ENCODE measurements around the gene LAMC1. TPM values are rescaled to one million over a fixed set of nuclear protein-coding genes. Genes with fewer than 3 reads are reported as not detected.

LAMC1 gene
- total RNA-seq, 2 donors from 2014 or later: 60.7 to 96.6 TPM

DNA sequence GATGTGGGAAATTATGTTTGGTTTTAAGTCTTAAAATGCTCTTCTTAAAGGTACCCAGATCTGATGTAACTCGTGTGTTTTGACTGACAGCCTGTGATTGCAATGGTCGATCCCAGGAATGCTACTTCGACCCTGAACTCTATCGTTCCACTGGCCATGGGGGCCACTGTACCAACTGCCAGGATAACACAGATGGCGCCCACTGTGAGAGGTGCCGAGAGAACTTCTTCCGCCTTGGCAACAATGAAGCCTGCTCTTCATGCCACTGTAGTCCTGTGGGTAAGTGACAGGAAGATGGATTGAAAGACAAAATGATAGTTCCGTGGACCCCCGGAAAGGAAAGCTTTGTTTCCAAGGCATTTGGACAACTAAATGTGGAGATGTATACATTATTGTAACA lies 91.2 kb downstream of the LAMC1 start:
- H3K4me3 ChIP-seq: no peak overlapping the region
- H3K27me3 ChIP-seq: no peaks in the 10 kb centered on the region
- no peaks in the 10 kb centered on the region for H3K9me3 ChIP-seq
- H3K36me3 ChIP-seq (replicated peaks in 1 of 2; ENCODE audit: insufficient read depth in 1 of 2, low read depth in 2 of 2): peaks cover 0 to 10% of the 10 kb centered on the region in 2 donors
- WGBS, 2 donors: 86 to 89% methylated on average over 9 of the region's 9 CpGs
- TF ChIP-seq POLR2A (IDR thresholded peaks at IDR 0.05): no peak
- TF ChIP-seq, protein P1, sequence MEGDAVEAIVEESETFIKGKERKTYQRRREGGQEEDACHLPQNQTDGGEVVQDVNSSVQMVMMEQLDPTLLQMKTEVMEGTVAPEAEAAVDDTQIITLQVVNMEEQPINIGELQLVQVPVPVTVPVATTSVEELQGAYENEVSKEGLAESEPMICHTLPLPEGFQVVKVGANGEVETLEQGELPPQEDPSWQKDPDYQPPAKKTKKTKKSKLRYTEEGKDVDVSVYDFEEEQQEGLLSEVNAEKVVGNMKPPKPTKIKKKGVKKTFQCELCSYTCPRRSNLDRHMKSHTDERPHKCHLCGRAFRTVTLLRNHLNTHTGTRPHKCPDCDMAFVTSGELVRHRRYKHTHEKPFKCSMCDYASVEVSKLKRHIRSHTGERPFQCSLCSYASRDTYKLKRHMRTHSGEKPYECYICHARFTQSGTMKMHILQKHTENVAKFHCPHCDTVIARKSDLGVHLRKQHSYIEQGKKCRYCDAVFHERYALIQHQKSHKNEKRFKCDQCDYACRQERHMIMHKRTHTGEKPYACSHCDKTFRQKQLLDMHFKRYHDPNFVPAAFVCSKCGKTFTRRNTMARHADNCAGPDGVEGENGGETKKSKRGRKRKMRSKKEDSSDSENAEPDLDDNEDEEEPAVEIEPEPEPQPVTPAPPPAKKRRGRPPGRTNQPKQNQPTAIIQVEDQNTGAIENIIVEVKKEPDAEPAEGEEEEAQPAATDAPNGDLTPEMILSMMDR (IDR thresholded peaks at IDR 0.05): no peak
- H3K4me1 ChIP-seq: no peaks in the 10 kb centered on the region
- DNase-seq (no peak), ATAC-seq (no peak)
- H3K27ac ChIP-seq: no peak overlapping the region
- intact Hi-C loops (cut with DNase I): no loop called here

DNA sequence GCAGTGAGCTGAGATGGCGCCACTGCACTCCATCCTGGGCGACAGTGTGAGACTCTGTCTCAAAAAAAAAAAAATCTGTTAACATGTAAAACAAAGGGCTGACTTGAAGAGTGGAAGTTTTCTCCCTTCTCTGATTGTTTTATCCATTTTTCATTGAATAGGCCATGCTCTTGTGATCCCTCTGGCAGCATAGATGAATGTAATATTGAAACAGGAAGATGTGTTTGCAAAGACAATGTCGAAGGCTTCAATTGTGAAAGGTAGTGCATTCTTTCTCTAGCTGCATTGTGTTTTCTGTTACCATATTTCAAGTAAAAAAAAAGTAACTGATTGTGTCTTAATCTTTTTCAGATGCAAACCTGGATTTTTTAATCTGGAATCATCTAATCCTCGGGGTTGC lies 93.2 kb downstream of the LAMC1 start:
- TF ChIP-seq, protein P1 (IDR thresholded peaks at IDR 0.05): no peak
- TF ChIP-seq POLR2A (IDR thresholded peaks at IDR 0.05): no peak
- Histone ChIP-seq H3K36me3 (replicated peaks in 1 of 2; ENCODE audit: insufficient read depth in 1 of 2, low read depth in 2 of 2) (peaks cover 0 to 10% of the 10 kb centered on the region in 2 donors), H3K27ac (no peak overlapping the region), H3K9me3 (no peaks in the 10 kb centered on the region), H3K4me1 (no peaks in the 10 kb centered on the region), H3K4me3 (no peak overlapping the region), H3K27me3 (no peaks in the 10 kb centered on the region)
- no peak for ATAC-seq
- WGBS, 2 donors: 57 to 76% methylated on average over 4 of the region's 4 CpGs
- DNase-seq: no peak
- intact Hi-C loops (cut with DNase I): no loop called here

DNA sequence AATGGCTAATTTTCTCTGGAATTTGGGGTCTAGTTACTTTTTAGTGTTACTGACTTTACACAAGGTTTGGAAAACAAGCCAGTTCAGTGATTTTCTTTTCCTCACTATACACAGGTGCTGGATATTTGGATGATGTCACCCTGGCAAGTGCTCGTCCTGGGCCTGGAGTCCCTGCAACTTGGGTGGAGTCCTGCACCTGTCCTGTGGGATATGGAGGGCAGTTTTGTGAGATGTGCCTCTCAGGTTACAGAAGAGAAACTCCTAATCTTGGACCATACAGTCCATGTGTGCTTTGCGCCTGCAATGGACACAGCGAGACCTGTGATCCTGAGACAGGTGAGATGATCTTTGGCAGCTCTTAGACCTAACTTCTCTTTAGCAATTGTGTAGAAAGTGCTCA lies 98.4 kb downstream of the LAMC1 start:
- ATAC-seq: no peak
- no peak for TF ChIP-seq POLR2A (IDR thresholded peaks at IDR 0.05)
- intact Hi-C loops (cut with DNase I): no loop called here

DNA sequence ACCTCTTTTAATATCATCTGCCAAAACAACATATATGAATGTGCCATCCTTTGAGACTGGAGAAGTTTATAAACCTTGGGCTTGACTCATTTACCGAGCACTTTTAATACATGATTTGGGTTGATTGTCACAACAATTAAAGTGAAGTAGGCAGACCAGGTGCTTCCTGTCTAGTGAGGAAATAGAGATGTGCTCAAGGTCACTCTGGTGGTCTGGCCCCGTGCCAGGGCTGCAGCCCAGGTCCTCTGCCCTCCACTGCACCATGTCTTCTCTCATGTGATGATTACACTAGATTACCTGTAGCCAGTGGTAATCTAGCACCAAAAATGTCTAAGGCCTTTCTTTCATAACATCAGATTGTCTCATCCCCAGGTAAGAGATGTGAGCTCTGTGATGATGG lies 101.0 kb downstream of the LAMC1 start:
- no peak for TF ChIP-seq POLR2A (IDR thresholded peaks at IDR 0.05)
- TF ChIP-seq, protein P1 (IDR thresholded peaks at IDR 0.05): no peak
- no peak for ATAC-seq
- Histone ChIP-seq H3K4me1 (no peaks in the 10 kb centered on the region), H3K27ac (no peak overlapping the region), H3K27me3 (no peaks in the 10 kb centered on the region), H3K9me3 (no peaks in the 10 kb centered on the region), H3K4me3 (no peak overlapping the region), H3K36me3 (replicated peaks in 1 of 2; ENCODE audit: insufficient read depth in 1 of 2, low read depth in 2 of 2) (peaks cover 6 to 28% of the 10 kb centered on the region in 2 donors)
- no peak for DNase-seq
- WGBS, 2 donors: 54 to 61% methylated on average over 2 of the region's 2 CpGs
- intact Hi-C loops (cut with DNase I): no loop called here

More for the DNA sequence above, 98.4 kb downstream of the LAMC1 start:
- H3K4me3 ChIP-seq: no peak overlapping the region
- H3K27me3 ChIP-seq: no peaks in the 10 kb centered on the region
- 86 to 88% methylated on average over 3 of the region's 3 CpGs for WGBS, 2 donors
- peaks cover 6 to 30% of the 10 kb centered on the region in 2 donors for H3K36me3 ChIP-seq (replicated peaks in 1 of 2; ENCODE audit: insufficient read depth in 1 of 2, low read depth in 2 of 2)
- H3K4me1 ChIP-seq: no peaks in the 10 kb centered on the region
- DNase-seq: no peak
- H3K27ac ChIP-seq: no peak overlapping the region
- no peaks in the 10 kb centered on the region for H3K9me3 ChIP-seq

DNA sequence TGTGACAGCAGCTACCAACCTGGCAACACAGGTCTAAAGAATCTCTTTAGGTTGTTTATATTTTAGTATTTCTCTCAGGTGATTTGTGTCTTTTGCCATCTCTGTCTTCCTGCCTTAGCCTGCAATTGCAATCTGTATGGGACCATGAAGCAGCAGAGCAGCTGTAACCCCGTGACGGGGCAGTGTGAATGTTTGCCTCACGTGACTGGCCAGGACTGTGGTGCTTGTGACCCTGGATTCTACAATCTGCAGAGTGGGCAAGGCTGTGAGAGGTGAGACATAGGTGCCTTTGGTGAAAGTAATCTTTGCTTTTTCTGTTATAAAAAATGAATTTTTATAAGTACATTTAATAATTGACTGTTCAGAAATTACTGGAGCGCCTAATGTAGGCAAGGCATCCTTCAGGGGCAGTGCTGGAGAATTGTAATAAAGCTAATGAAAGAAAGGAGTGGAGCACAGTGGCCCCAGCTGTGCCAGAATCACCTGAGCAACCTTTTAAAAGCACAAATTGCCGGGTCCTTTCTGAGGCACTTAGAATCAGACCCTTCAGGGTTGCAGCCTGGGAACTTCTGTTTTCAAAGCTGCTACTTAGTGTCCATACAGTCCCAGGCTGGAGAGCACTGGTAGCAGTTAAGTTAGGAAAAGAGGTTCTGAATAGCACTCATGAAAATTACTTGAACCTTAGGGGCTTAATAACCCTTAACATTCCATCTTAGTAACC lies 102.2 kb downstream of the LAMC1 start:
- H3K36me3 ChIP-seq (replicated peaks in 1 of 2; ENCODE audit: insufficient read depth in 1 of 2, low read depth in 2 of 2): peaks cover 6 to 28% of the 10 kb centered on the region in 2 donors
- WGBS, 2 donors: 86 to 93% methylated on average over 5 of the region's 5 CpGs
- intact Hi-C loops (cut with DNase I): no loop called here

More for the DNA sequence above, 102.2 kb downstream of the LAMC1 start:
- no peaks in the 10 kb centered on the region for H3K4me1 ChIP-seq
- H3K27me3 ChIP-seq: no peaks in the 10 kb centered on the region
- no peak overlapping the region for H3K4me3 ChIP-seq
- no peak overlapping the region for H3K27ac ChIP-seq
- no peak for TF ChIP-seq POLR2A (IDR thresholded peaks at IDR 0.05)
- TF ChIP-seq, protein P1 (IDR thresholded peaks at IDR 0.05): no peak
- no peaks in the 10 kb centered on the region for H3K9me3 ChIP-seq
- ATAC-seq (no peak), DNase-seq (no peak)

Measured in body of pancreas (tissue), 4 donors.